Adrenal gland (tissue), 12 donors: Measurements from ENCODE around the gene IER3IP1. TPM values are rescaled to one million over a fixed set of nuclear protein-coding genes. Genes with fewer than 3 reads are reported as not detected.

Source experiments
- DNase-seq, 7 donors: peaks; one replicate each; pipeline ENCODE4 v3.0.0-alpha.2; 2019 to 2020
- H3K27ac ChIP-seq, 5 donors: fragments of 200-600 bp; sonication (generic) in 4 of 5; 1 replicate in 3 of 5; 2 replicates in 2 of 5; pipeline versions ENCODE4 v1.5.1 to v1.8.0; 2016 to 2020; ENCODE audit warnings: mild to moderate bottlenecking in 1 of 5
- H3K27me3 ChIP-seq: fragments of 200-600 bp; 2 replicates; pipeline ENCODE4 v1.8.0; 2021
- H3K36me3 ChIP-seq, 2 donors: fragments of 200-600 bp; replicated peaks in 1 of 2; 1 replicate in 1 of 2; 2 replicates in 1 of 2; pipeline versions ENCODE4 v1.5.1 to v1.8.0; 2018 to 2022
- H3K4me1 ChIP-seq, 2 donors: fragments of 200-600 bp; replicated peaks in 1 of 2; 1 replicate in 1 of 2; 2 replicates in 1 of 2; pipeline versions ENCODE4 v1.5.1 to v1.8.0; 2018 to 2021
- H3K4me3 ChIP-seq, 4 donors: fragments of 200-600 bp; sonication (generic) in 3 of 4; one replicate each; pipeline ENCODE4 v1.5.1; 2016 to 2018
- H3K9me3 ChIP-seq, 3 donors: fragments of 200-600 bp; sonication (generic) in 1 of 3; replicated peaks in 1 of 3; 1 replicate in 2 of 3; 2 replicates in 1 of 3; pipeline versions ENCODE4 v1.5.1 to v1.8.0; 2016 to 2021
- POLR2A ChIP-seq, 2 donors: fragments of 450-650 bp; IDR thresholded peaks; one replicate each; pipeline ENCODE4 v1.6.1; 2017; ENCODE audit warnings: antibody characterized with exemption in 2 of 2, mild to moderate bottlenecking in 2 of 2, moderate library complexity in 1 of 2
- WGBS, 4 donors: extraction: QIAGEN DNeasy Blood & Tissue Kit in 2 of 4; methylation state at CpG; one replicate each; pipeline versions ENCODE4 v1.1.5 to v1.1.7; 2013 to 2017; 5-methylcytosine and 5-hydroxymethylcytosine counted together
- intact Hi-C, 2 donors: fragments of 100-400 bp; cut with DNase I; formaldehyde crosslinking; loops; one replicate each; pipeline versions ENCODE4 v1.14.1 to v1.15.0; 2022 to 2023
- polyA plus RNA-seq, 3 donors: library from polyadenylated mRNA; stranded (reverse); fragments of 200-250 nt in 2 of 3; fragments of 350-450 nt in 1 of 3; fragmentation: Illumina TruSeq in 1 of 3; extraction: RNeasy Lipid Tissue Mini Kit (QIAGEN cat#74804) in 1 of 3; gene quantifications; one replicate each; pipeline ENCODE4 v1.2.3, GENCODE V29; 2013 to 2014
- total RNA-seq, 9 donors: library from RNA; depleted of rRNA in 4 of 9; stranded (reverse); fragments of >200 nt in 4 of 9; fragments of 120-200 nt in 1 of 9; fragmentation: NEBNext Ultra II Directional in 1 of 9; extraction: Animal tissue kit (Norgen Biotek cat#: 25700) in 1 of 9; gene quantifications; one replicate each; pipeline versions ENCODE4 v1.1.0 to v1.2.4, GENCODE V29; 2013 to 2023
- TF ChIP-seq, protein P1 (sequence below), 6 experiments: fragments of 450-650 bp in 4 of 6; fragments of 200-600 bp in 2 of 6; sonication (generic) in 1 of 6; IDR thresholded peaks; 1 replicate in 5 of 6; 2 replicates in 1 of 6; pipeline versions ENCODE4 v1.5.1 to v1.8.0; 2016 to 2021; ENCODE audit warnings: antibody characterized with exemption in 6 of 6, mild to moderate bottlenecking in 2 of 6, moderate library complexity in 1 of 6
- donor health status: healthy with polysubstance abuse.
- donor health status: Bipolar disorder and iron deficiency.
- donor health status: DM: yes; HTN: yes; CAD: no.
- donor health status: DM: no; HTN: no; CAD: no.
- donor health status: DM: no; HTN: no; CAD: no.
- donor health status: DM: yes; HTN: yes; CAD: no.

IER3IP1 gene
- total and polyA plus RNA-seq, 12 donors, result 5.7 to 34.5 (median 12.9) TPM

DNA sequence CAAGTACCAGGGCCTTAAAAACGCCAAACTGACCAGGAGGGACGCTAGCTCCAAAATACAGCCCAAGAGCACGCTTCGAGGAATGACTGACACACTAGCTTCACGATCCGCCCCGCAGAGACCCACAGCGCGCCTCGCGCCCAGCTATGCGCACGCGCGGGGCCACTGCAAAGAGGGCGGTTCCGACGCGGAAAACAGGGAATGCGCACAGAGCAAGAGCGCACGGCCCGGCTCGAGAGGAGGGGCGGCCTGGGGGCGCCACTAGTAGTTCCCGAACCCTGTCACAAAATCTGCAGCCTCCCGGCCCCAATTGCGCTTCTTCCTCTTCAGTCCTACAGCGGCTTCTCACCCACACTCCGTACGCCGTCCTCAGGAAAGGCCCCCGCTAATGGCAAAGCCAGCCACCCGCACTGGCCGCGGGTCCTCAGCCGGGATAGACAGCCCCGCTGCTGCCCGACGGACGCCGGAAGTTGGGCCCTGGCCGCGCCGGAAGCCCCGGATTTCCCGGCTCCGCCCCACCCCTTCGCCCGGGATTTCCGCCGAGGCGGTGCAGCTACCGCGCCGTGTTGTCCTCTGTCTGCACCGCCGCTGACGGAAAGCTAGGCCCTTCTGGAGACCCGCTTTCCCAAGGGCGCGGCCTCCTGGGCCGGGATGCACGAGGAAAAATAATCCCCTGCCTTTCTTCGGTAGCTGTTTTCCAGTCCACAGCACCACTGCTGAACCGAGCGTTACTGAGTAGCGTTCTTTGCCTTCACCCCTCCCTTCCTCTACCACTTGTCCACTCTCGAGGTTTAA is 25.9 kb downstream of the IER3IP1 start, which contains the start of gene HDHD2:
HDHD2 (minus strand) TSS at position 472 of the 795 bp plus-strand sequence. CDS start 14,061 bp downstream, outside the sequence.
- WGBS, 4 donors, result 0% methylated on average over 14 to 70 of the region's 70 CpGs
- DNase-seq, result peak; percentile 82 to 89 (median 86)
- no peaks in the 10 kb centered on the region for H3K27me3 ChIP-seq

DNA sequence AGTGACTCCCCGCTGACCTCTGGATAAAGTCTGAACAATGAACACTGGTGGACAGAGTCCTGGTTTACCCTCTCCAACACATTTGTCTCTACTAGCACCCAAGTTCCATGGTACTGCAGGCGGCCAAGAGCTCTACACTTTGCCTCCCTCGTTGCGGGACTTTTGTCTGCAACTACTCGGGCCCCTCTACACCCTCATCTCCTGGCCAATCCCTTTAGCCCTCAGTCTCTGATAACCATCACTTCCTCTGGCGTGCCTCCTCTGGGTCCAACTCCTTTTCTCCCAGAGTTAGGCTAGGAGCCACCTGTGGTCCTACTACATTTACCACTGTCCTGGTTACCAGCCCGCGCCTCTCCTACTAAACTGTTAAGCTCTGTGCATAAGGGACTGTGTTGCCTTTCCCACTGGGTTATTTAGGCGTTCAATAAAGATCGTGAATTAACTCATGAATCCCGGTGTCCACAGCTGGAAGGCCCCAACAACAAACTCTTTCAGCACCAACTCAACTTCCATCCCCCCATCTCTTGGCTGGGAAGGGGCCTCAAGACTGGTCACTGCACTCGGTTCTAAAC is 26.6 kb downstream of the IER3IP1 start:
- peak overlapping the region in 4 of 5 donors; percentile 83 to 95 (median 90) for H3K27ac ChIP-seq
- TF ChIP-seq, protein P1, sequence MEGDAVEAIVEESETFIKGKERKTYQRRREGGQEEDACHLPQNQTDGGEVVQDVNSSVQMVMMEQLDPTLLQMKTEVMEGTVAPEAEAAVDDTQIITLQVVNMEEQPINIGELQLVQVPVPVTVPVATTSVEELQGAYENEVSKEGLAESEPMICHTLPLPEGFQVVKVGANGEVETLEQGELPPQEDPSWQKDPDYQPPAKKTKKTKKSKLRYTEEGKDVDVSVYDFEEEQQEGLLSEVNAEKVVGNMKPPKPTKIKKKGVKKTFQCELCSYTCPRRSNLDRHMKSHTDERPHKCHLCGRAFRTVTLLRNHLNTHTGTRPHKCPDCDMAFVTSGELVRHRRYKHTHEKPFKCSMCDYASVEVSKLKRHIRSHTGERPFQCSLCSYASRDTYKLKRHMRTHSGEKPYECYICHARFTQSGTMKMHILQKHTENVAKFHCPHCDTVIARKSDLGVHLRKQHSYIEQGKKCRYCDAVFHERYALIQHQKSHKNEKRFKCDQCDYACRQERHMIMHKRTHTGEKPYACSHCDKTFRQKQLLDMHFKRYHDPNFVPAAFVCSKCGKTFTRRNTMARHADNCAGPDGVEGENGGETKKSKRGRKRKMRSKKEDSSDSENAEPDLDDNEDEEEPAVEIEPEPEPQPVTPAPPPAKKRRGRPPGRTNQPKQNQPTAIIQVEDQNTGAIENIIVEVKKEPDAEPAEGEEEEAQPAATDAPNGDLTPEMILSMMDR (IDR thresholded peaks at IDR 0.05), result no peak
- no peak for TF ChIP-seq POLR2A (IDR thresholded peaks at IDR 0.05)
- no peaks in the 10 kb centered on the region for H3K9me3 ChIP-seq
- H3K4me3 ChIP-seq, result peak overlapping the region; percentile 56 to 81 (median 67)
- no peaks in the 10 kb centered on the region for H3K27me3 ChIP-seq
- peaks cover 8 to 42% of the 10 kb centered on the region in 2 donors for H3K4me1 ChIP-seq
- peaks cover 0 to 11% of the 10 kb centered on the region in 2 donors for H3K36me3 ChIP-seq
- intact Hi-C loops, result no loop called here
- DNase-seq, result peak in 2 of 7 donors; percentile 17 to 29
- WGBS, 4 donors, result 27 to 38% (median 29%) methylated on average over 12 of the region's 12 CpGs

More for the DNA sequence above, 25.9 kb downstream of the IER3IP1 start, which contains the start of gene HDHD2:
- Histone ChIP-seq H3K4me3 (peak within 1 kb of the TSS; percentile 56 to 81 (median 67)), H3K27ac (peak within 1 kb of the TSS; percentile 83 to 95 (median 92)), H3K9me3 (no peaks in the 10 kb centered on the region), H3K4me1 (peaks cover 8 to 38% of the 10 kb centered on the region in 2 donors), H3K36me3 (peaks cover 0 to 17% of the 10 kb centered on the region in 2 donors)
- intact Hi-C loops, result no loop called here
- TF ChIP-seq POLR2A (IDR thresholded peaks at IDR 0.05), result peak; percentile 83 to 86
- TF ChIP-seq, protein P1 (IDR thresholded peaks at IDR 0.05), result peak in 1 of 6 experiments; percentile 3

DNA sequence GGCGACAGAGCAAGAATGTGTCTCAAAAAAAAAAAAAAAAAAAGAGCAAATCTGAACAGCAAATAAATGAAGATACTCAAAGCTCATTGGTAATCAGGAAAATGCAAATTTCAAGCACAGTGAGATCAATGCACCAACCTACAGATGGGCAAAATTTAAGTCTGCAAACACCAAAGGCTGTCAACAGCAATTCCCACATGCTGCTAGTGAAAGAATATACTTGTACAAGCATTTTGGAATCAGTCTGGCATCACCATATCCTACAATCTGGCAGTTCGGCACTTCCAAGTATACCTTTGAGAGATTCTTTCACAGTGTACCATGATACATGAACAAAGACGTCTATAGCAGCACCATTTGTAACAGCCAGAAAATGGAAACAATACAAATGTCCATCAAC is 30.0 kb downstream of the IER3IP1 start:
- intact Hi-C loops, result no loop called here
- no peak for DNase-seq
- Histone ChIP-seq H3K9me3 (no peaks in the 10 kb centered on the region), H3K27ac (no peak overlapping the region), H3K36me3 (no peaks in the 10 kb centered on the region), H3K4me1 (peaks cover 15 to 62% of the 10 kb centered on the region in 2 donors), H3K27me3 (no peaks in the 10 kb centered on the region), H3K4me3 (no peak overlapping the region)
- TF ChIP-seq, protein P1 (IDR thresholded peaks at IDR 0.05), result no peak
- WGBS, 4 donors, result 86 to 95% (median 94%) methylated on average over 3 of the region's 3 CpGs

DNA sequence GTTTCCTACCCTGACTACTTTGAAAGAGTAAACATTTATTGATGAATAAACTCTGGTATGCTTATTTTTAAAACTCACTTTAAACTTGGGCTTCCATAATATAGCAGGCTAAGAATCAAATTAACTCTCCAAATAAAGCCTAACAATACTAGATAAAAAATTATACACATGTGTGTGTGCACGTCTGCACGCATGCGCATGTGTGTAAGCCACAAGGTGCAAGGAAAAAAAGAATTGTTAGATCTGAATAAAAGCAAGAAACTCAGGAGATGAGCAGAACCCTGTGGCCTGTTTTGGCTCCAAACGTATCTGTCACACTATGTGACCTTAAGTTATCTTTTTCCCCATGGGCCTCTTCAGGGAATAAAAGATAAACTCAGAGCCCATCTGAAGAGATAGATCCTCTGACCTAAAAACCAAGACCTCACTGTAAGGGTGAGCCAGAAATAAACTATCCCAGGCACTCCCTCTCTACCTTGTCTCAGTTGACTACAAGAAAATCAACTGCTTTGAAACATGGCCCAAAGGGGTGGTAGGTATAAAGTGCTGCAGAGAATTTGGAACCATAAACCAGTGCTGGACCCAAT is 32.2 kb downstream of the IER3IP1 start:
- Histone ChIP-seq H3K27ac (peak overlapping the region in 1 of 5 donors; percentile 1), H3K36me3 (no peaks in the 10 kb centered on the region), H3K4me3 (no peak overlapping the region), H3K27me3 (no peaks in the 10 kb centered on the region), H3K4me1 (peaks cover 11 to 54% of the 10 kb centered on the region in 2 donors), H3K9me3 (no peaks in the 10 kb centered on the region)
- intact Hi-C loops, result no loop called here
- DNase-seq, result no peak
- no peak for TF ChIP-seq POLR2A (IDR thresholded peaks at IDR 0.05)
- TF ChIP-seq, protein P1 (IDR thresholded peaks at IDR 0.05), result no peak
- WGBS, 4 donors, result 81 to 86% (median 84%) methylated on average over 4 of the region's 4 CpGs
